Measurements from ENCODE around the gene FGD6. TPM values are rescaled to one million over a fixed set of nuclear protein-coding genes. Genes with fewer than 3 reads are reported as not detected.

FGD6 gene
- total RNA-seq, 5 donors from 2014 or later (not counting 1 experiment from before 2014, with no cell fraction given): 0.55 to 1.9 (median 0.70) TPM

- POLR2A ChIA-PET: no interaction called here
- WGBS (ENCODE audit: insufficient coverage): no CpG with 5 or more reads among the region's 2 CpGs
- ATAC-seq (replicated peaks in 1 of 4) (peak; percentile 63 to 86 (median 82)), DNase-seq (peak; percentile 19 to 80 (median 56))
- Mint-ChIP-seq H3K9me3 (no peaks in the 10 kb centered on the region), H3K36me3 (no peaks in the 10 kb centered on the region), H3K27me3 (no peaks in the 10 kb centered on the region), H3K4me1 (peaks cover 0 to 1% (median 0%) of the 10 kb centered on the region in 3 donors), H3K4me3 (no peak overlapping the region), H3K27ac (no peak overlapping the region)
- no peak overlapping the region for H3K4me3 ChIP-seq (ENCODE audit: control insufficient read depth in 1 of 2, extremely low read depth in 1 of 2, low read length in 1 of 2)
- no peak overlapping the region for H3K27ac ChIP-seq (ENCODE audit: low read length)
- no peaks in the 10 kb centered on the region for H3K27me3 ChIP-seq (replicated peaks in 1 of 2; ENCODE audit: control insufficient read depth in 2 of 2, extremely low read depth in 1 of 2, insufficient read depth in 2 of 2, low read length in 1 of 2)
- H3K36me3 ChIP-seq (ENCODE audit: control insufficient read depth in 2 of 2, extremely low read depth in 1 of 2, insufficient read depth in 1 of 2, low read length in 1 of 2): no peaks in the 10 kb centered on the region
- CTCF ChIA-PET: interaction anchor here (0.6 to 4.1 kb wide), 15 partner anchors 16 to 880 kb away, joined by 3 to 68 read pairs (median 3); partner anchors contain the start of genes FGD6 (in 1 of the 2) and VEZT (in 1 of the 2)
- H3K4me1 ChIP-seq (ENCODE audit: control insufficient read depth in 1 of 2, extremely low read depth in 1 of 2, insufficient read depth in 2 of 2, low read length in 2 of 2): no peaks in the 10 kb centered on the region
- no peaks in the 10 kb centered on the region for H3K9me3 ChIP-seq
Observed at GRCh38 chr12:95117178-95117599, 100.1 kb downstream of the FGD6 start.

- ChIA-PET CTCF (interaction anchor here (0.6 to 4.1 kb wide), 15 partner anchors 24 to 881 kb away, joined by 3 to 68 read pairs (median 3); partner anchors contain the start of genes FGD6 (in 1 of the 2) and VEZT (in 1 of the 2)), POLR2A (no interaction called here)
- Histone ChIP-seq H3K4me3 (ENCODE audit: control insufficient read depth in 1 of 2, extremely low read depth in 1 of 2, low read length in 1 of 2) (no peak overlapping the region), H3K9me3 (no peaks in the 10 kb centered on the region), H3K27me3 (replicated peaks in 1 of 2; ENCODE audit: control insufficient read depth in 2 of 2, extremely low read depth in 1 of 2, insufficient read depth in 2 of 2, low read length in 1 of 2) (no peaks in the 10 kb centered on the region), H3K27ac (ENCODE audit: low read length) (no peak overlapping the region), H3K4me1 (ENCODE audit: control insufficient read depth in 1 of 2, extremely low read depth in 1 of 2, insufficient read depth in 2 of 2, low read length in 2 of 2) (no peaks in the 10 kb centered on the region), H3K36me3 (ENCODE audit: control insufficient read depth in 2 of 2, extremely low read depth in 1 of 2, insufficient read depth in 1 of 2, low read length in 1 of 2) (no peaks in the 10 kb centered on the region)
- DNase-seq (no peak), ATAC-seq (replicated peaks in 1 of 4) (peak in 2 of 4 experiments; percentile 29 to 36)
- no peak overlapping the region for H3K4me3 Mint-ChIP-seq
- H3K27ac Mint-ChIP-seq: no peak overlapping the region
- no peaks in the 10 kb centered on the region for H3K27me3 Mint-ChIP-seq
- peaks cover 0 to 1% (median 0%) of the 10 kb centered on the region in 3 donors for H3K4me1 Mint-ChIP-seq
- H3K36me3 Mint-ChIP-seq: no peaks in the 10 kb centered on the region
- 77% methylated on average over 2 of the region's 3 CpGs for WGBS (ENCODE audit: insufficient coverage)
- H3K9me3 Mint-ChIP-seq: no peaks in the 10 kb centered on the region
Observed at GRCh38 chr12:95116773-95117172, 100.5 kb downstream of the FGD6 start.

- Histone ChIP-seq H3K36me3 (ENCODE audit: control insufficient read depth in 2 of 2, extremely low read depth in 1 of 2, insufficient read depth in 1 of 2, low read length in 1 of 2) (no peaks in the 10 kb centered on the region), H3K9me3 (no peaks in the 10 kb centered on the region), H3K27ac (ENCODE audit: low read length) (no peak overlapping the region), H3K4me1 (ENCODE audit: control insufficient read depth in 1 of 2, extremely low read depth in 1 of 2, insufficient read depth in 2 of 2, low read length in 2 of 2) (no peaks in the 10 kb centered on the region), H3K4me3 (ENCODE audit: control insufficient read depth in 1 of 2, extremely low read depth in 1 of 2, low read length in 1 of 2) (no peak overlapping the region), H3K27me3 (replicated peaks in 1 of 2; ENCODE audit: control insufficient read depth in 2 of 2, extremely low read depth in 1 of 2, insufficient read depth in 2 of 2, low read length in 1 of 2) (no peaks in the 10 kb centered on the region)
- H3K4me3 Mint-ChIP-seq: no peak overlapping the region
- WGBS (ENCODE audit: insufficient coverage): 74% methylated on average over 3 of the region's 4 CpGs
- peaks cover 0 to 4% (median 0%) of the 10 kb centered on the region in 3 donors for H3K4me1 Mint-ChIP-seq
- DNase-seq: no peak
- ChIA-PET POLR2A (no interaction called here), CTCF (interaction anchor here (0.6 to 4.1 kb wide), 6 partner anchors 11 to 699 kb away, joined by 3 to 68 read pairs (median 4); no protein-coding TSS in a partner anchor)
- H3K9me3 Mint-ChIP-seq: no peaks in the 10 kb centered on the region
- no peak overlapping the region for H3K27ac Mint-ChIP-seq
- no peak for ATAC-seq (replicated peaks in 1 of 4)
- H3K36me3 Mint-ChIP-seq: no peaks in the 10 kb centered on the region
- no peaks in the 10 kb centered on the region for H3K27me3 Mint-ChIP-seq
Observed at GRCh38 chr12:95116341-95116740, 100.9 kb downstream of the FGD6 start.

GRCh38 chr12:95115641-95116040 is 101.6 kb downstream of the FGD6 start:
- H3K9me3 Mint-ChIP-seq: no peaks in the 10 kb centered on the region
- H3K4me3 Mint-ChIP-seq: no peak overlapping the region
- Histone ChIP-seq H3K4me1 (ENCODE audit: control insufficient read depth in 1 of 2, extremely low read depth in 1 of 2, insufficient read depth in 2 of 2, low read length in 2 of 2) (no peaks in the 10 kb centered on the region), H3K36me3 (ENCODE audit: control insufficient read depth in 2 of 2, extremely low read depth in 1 of 2, insufficient read depth in 1 of 2, low read length in 1 of 2) (no peaks in the 10 kb centered on the region), H3K27ac (ENCODE audit: low read length) (no peak overlapping the region), H3K9me3 (no peaks in the 10 kb centered on the region), H3K4me3 (ENCODE audit: control insufficient read depth in 1 of 2, extremely low read depth in 1 of 2, low read length in 1 of 2) (no peak overlapping the region), H3K27me3 (replicated peaks in 1 of 2; ENCODE audit: control insufficient read depth in 2 of 2, extremely low read depth in 1 of 2, insufficient read depth in 2 of 2, low read length in 1 of 2) (no peaks in the 10 kb centered on the region)
- no peaks in the 10 kb centered on the region for H3K36me3 Mint-ChIP-seq
- DNase-seq: no peak
- ChIA-PET CTCF (interaction anchor here (0.6 to 4.1 kb wide), 3 partner anchors 12 to 419 kb away, joined by 3 to 68 read pairs (median 4); no protein-coding TSS in a partner anchor), POLR2A (interaction anchor here in 1 of 2 donors (0.5 kb wide), 1 partner anchor 22 kb away, joined by 3 read pairs; no protein-coding TSS in a partner anchor)
- peaks cover 0 to 5% (median 0%) of the 10 kb centered on the region in 3 donors for H3K4me1 Mint-ChIP-seq
- H3K27ac Mint-ChIP-seq: no peak overlapping the region
- WGBS (ENCODE audit: insufficient coverage): no CpG with 5 or more reads among the region's 7 CpGs
- ATAC-seq (replicated peaks in 1 of 4): no peak
- no peaks in the 10 kb centered on the region for H3K27me3 Mint-ChIP-seq

GRCh38 chr12:95114766-95115405 is 102.4 kb downstream of the FGD6 start:
- H3K4me3 ChIP-seq (ENCODE audit: control insufficient read depth in 1 of 2, extremely low read depth in 1 of 2, low read length in 1 of 2): no peak overlapping the region
- no peaks in the 10 kb centered on the region for H3K27me3 ChIP-seq (replicated peaks in 1 of 2; ENCODE audit: control insufficient read depth in 2 of 2, extremely low read depth in 1 of 2, insufficient read depth in 2 of 2, low read length in 1 of 2)
- CTCF ChIA-PET: interaction anchor here (0.6 to 4.1 kb wide), 4 partner anchors 33 to 1403 kb away, joined by 3 to 68 read pairs (median 5); no protein-coding TSS in a partner anchor
- Mint-ChIP-seq H3K4me1 (peaks cover 0 to 5% (median 0%) of the 10 kb centered on the region in 3 donors), H3K36me3 (no peaks in the 10 kb centered on the region), H3K4me3 (no peak overlapping the region), H3K9me3 (no peaks in the 10 kb centered on the region), H3K27ac (no peak overlapping the region), H3K27me3 (no peaks in the 10 kb centered on the region)
- 50% methylated on average over 3 of the region's 3 CpGs for WGBS (ENCODE audit: insufficient coverage)
- DNase-seq: no peak
- no peaks in the 10 kb centered on the region for H3K4me1 ChIP-seq (ENCODE audit: control insufficient read depth in 1 of 2, extremely low read depth in 1 of 2, insufficient read depth in 2 of 2, low read length in 2 of 2)
- no peaks in the 10 kb centered on the region for H3K9me3 ChIP-seq
- H3K27ac ChIP-seq (ENCODE audit: low read length): no peak overlapping the region
- H3K36me3 ChIP-seq (ENCODE audit: control insufficient read depth in 2 of 2, extremely low read depth in 1 of 2, insufficient read depth in 1 of 2, low read length in 1 of 2): no peaks in the 10 kb centered on the region
- POLR2A ChIA-PET: no interaction called here
- no peak for ATAC-seq (replicated peaks in 1 of 4)

- Mint-ChIP-seq H3K36me3 (no peaks in the 10 kb centered on the region), H3K4me1 (peaks cover 0 to 14% (median 8%) of the 10 kb centered on the region in 3 donors), H3K27me3 (no peaks in the 10 kb centered on the region), H3K27ac (no peak overlapping the region), H3K9me3 (no peaks in the 10 kb centered on the region), H3K4me3 (no peak overlapping the region)
- ChIA-PET POLR2A (no interaction called here), CTCF (no interaction called here)
- DNase-seq: no peak
- Histone ChIP-seq H3K27me3 (replicated peaks in 1 of 2; ENCODE audit: control insufficient read depth in 2 of 2, extremely low read depth in 1 of 2, insufficient read depth in 2 of 2, low read length in 1 of 2) (no peaks in the 10 kb centered on the region), H3K4me1 (ENCODE audit: control insufficient read depth in 1 of 2, extremely low read depth in 1 of 2, insufficient read depth in 2 of 2, low read length in 2 of 2) (no peaks in the 10 kb centered on the region), H3K4me3 (ENCODE audit: control insufficient read depth in 1 of 2, extremely low read depth in 1 of 2, low read length in 1 of 2) (no peak overlapping the region), H3K9me3 (no peaks in the 10 kb centered on the region), H3K27ac (ENCODE audit: low read length) (no peak overlapping the region), H3K36me3 (ENCODE audit: control insufficient read depth in 2 of 2, extremely low read depth in 1 of 2, insufficient read depth in 1 of 2, low read length in 1 of 2) (no peaks in the 10 kb centered on the region)
- ATAC-seq (replicated peaks in 1 of 4): no peak
- WGBS (ENCODE audit: insufficient coverage): 74% methylated on average over 3 of the region's 7 CpGs
Observed at GRCh38 chr12:95107362-95107761, 109.9 kb downstream of the FGD6 start.
